Measurements from ENCODE around the gene GPR183. TPM values are rescaled to one million over a fixed set of nuclear protein-coding genes. Genes with fewer than 3 reads are reported as not detected.

The GPR183 gene
- total RNA-seq, 1 experiment from 2014 or later, result 0.30 TPM

GRCh38 chr13:99287551-99287950, 19.6 kb downstream of the GPR183 start:
- H3K79me2 ChIP-seq (ENCODE audit: insufficient read depth, low read length), result peaks cover 13% of the 10 kb centered on the region; the same call in 1 of the 2 replicates
- BruUV-seq (replicated peaks), result no TSS peak
- TF ChIP-seq YY1 (IDR thresholded peaks at IDR 0.05; ENCODE audit: extremely low read depth, insufficient replicate concordance, low read depth, low read length) (no peak), ZNF274 (IDR thresholded peaks at IDR 0.05; ENCODE audit: low read depth, low read length) (no peak), TCF7L2 (IDR thresholded peaks at IDR 0.05; ENCODE audit: borderline replicate concordance, extremely low read depth, insufficient read depth, insufficient read length) (no peak), RAD21 (IDR thresholded peaks at IDR 0.05; ENCODE audit: low read depth) (no peak), ELF1 (IDR thresholded peaks at IDR 0.05; ENCODE audit: borderline replicate concordance, low read depth) (no peak)
- H3K9me3 ChIP-seq (ENCODE audit: control insufficient read depth in 1 of 2, insufficient read depth in 1 of 2, low read depth in 1 of 2, low read length in 2 of 2), result no peaks in the 10 kb centered on the region
- H2AFZ ChIP-seq (ENCODE audit: low read depth, low read length, poor library complexity, severe bottlenecking), result no peak overlapping the region
- H3K4me2 ChIP-seq (ENCODE audit: low read length), result no peak overlapping the region
- ATAC-seq, result no peak
- H3K4me1 ChIP-seq (ENCODE audit: control insufficient read depth in 1 of 2, insufficient read depth in 2 of 2, low read length in 2 of 2), result no peaks in the 10 kb centered on the region
- no peak for DNase-seq (ENCODE audit: low read depth, low spot score)
- H4K20me1 ChIP-seq (ENCODE audit: insufficient read depth), result no peaks in the 10 kb centered on the region
- H3K4me3 ChIP-seq (replicated peaks in 1 of 2; ENCODE audit: low read depth in 1 of 2, low read length in 2 of 2), result no peak overlapping the region
- H3K36me3 ChIP-seq (ENCODE audit: control insufficient read depth in 1 of 2, insufficient read depth in 2 of 2, low read length in 2 of 2), result no peaks in the 10 kb centered on the region
- ChIA-PET POLR2A (no interaction called here), RAD21 (ENCODE audit: low non-redundant PET in 1 of 2, low total read pairs in 2 of 2, uncharacterized antibody in 2 of 2, unreplicated experiment in 2 of 2) (no interaction called here), CTCF (interaction anchor here (1.2 to 2.1 kb wide), 2 partner anchors 17 to 22 kb away, joined by 5 to 9 read pairs; no protein-coding TSS in a partner anchor)
- intact Hi-C loops (cut with micrococcal nuclease), result no loop called here
- no peaks in the 10 kb centered on the region for H3K9me2 ChIP-seq (ENCODE audit: insufficient read depth)
- no peak overlapping the region for H3K9ac ChIP-seq (ENCODE audit: low read length)
- no peak overlapping the region for H3K27ac ChIP-seq (ENCODE audit: low read depth, low read length)
- no peaks in the 10 kb centered on the region for H3K27me3 ChIP-seq (ENCODE audit: insufficient read depth, low read length)

- Histone ChIP-seq H3K4me1 (ENCODE audit: control insufficient read depth in 1 of 2, insufficient read depth in 2 of 2, low read length in 2 of 2) (no peaks in the 10 kb centered on the region), H3K9me2 (ENCODE audit: insufficient read depth) (no peaks in the 10 kb centered on the region), H3K36me3 (ENCODE audit: control insufficient read depth in 1 of 2, insufficient read depth in 2 of 2, low read length in 2 of 2) (no peaks in the 10 kb centered on the region), H3K9me3 (ENCODE audit: control insufficient read depth in 1 of 2, insufficient read depth in 1 of 2, low read depth in 1 of 2, low read length in 2 of 2) (no peaks in the 10 kb centered on the region), H3K27me3 (ENCODE audit: insufficient read depth, low read length) (no peaks in the 10 kb centered on the region), H3K4me3 (replicated peaks in 1 of 2; ENCODE audit: low read depth in 1 of 2, low read length in 2 of 2) (no peak overlapping the region), H3K79me2 (ENCODE audit: insufficient read depth, low read length) (peaks cover 18% of the 10 kb centered on the region; the same call in 1 of the 2 replicates), H2AFZ (ENCODE audit: low read depth, low read length, poor library complexity, severe bottlenecking) (no peak overlapping the region), H4K20me1 (ENCODE audit: insufficient read depth) (no peaks in the 10 kb centered on the region), H3K4me2 (ENCODE audit: low read length) (no peak overlapping the region), H3K27ac (ENCODE audit: low read depth, low read length) (no peak overlapping the region), H3K9ac (ENCODE audit: low read length) (no peak overlapping the region)
- no peak for ATAC-seq
- intact Hi-C loops (cut with micrococcal nuclease), result no loop called here
- no peak for DNase-seq (ENCODE audit: low read depth, low spot score)
- POLR2A ChIA-PET, result no interaction called here
- no TSS peak for BruUV-seq (replicated peaks)
- RAD21 ChIA-PET (ENCODE audit: low non-redundant PET in 1 of 2, low total read pairs in 2 of 2, uncharacterized antibody in 2 of 2, unreplicated experiment in 2 of 2), result no interaction called here
- CTCF ChIA-PET, result interaction anchor here (0.9 kb wide), 1 partner anchor 16 kb away, joined by 3 read pairs; no protein-coding TSS in a partner anchor
- TF ChIP-seq CEBPB (IDR thresholded peaks at IDR 0.05; ENCODE audit: low read depth), result no peak
- TF ChIP-seq EGR1 (IDR thresholded peaks at IDR 0.05; ENCODE audit: low read depth), result no peak
- no peak for TF ChIP-seq MAX (IDR thresholded peaks at IDR 0.05)
- TF ChIP-seq CTCF (IDR thresholded peaks at IDR 0.05 in 2 of 3, conservative IDR thresholded peaks at IDR 0.05 in 1 of 3; ENCODE audit: borderline replicate concordance in 1 of 3, insufficient read depth in 1 of 3, low read depth in 2 of 3, low read length in 2 of 3), result no peak
- no peak for TF ChIP-seq POLR2A (IDR thresholded peaks at IDR 0.05; ENCODE audit: borderline replicate concordance, extremely low read depth, insufficient read depth, insufficient read length)
- no peak for TF ChIP-seq ZFX (IDR thresholded peaks at IDR 0.05)
- TF ChIP-seq YY1 (IDR thresholded peaks at IDR 0.05; ENCODE audit: extremely low read depth, insufficient replicate concordance, low read depth, low read length), result no peak
- no peak for TF ChIP-seq REST (IDR thresholded peaks at IDR 0.05; ENCODE audit: low read depth)
- TF ChIP-seq EZH2 (IDR thresholded peaks at IDR 0.05), result no peak
- no peak for TF ChIP-seq EZH2phosphoT487 (IDR thresholded peaks at IDR 0.05; ENCODE audit: borderline replicate concordance)
- TF ChIP-seq RAD21 (IDR thresholded peaks at IDR 0.05; ENCODE audit: low read depth), result no peak
Measured at GRCh38 chr13:99285432-99286182, 21.6 kb downstream of the GPR183 start.

Measured in HCT116 (cell line).